GM23338 (cell line): ENCODE results near the gene ZFYVE28. TPM values are rescaled to one million over a fixed set of nuclear protein-coding genes. Genes with fewer than 3 reads are reported as not detected.

Experiments
- ATAC-seq: fragments of 200-7000 bp; cut with Tn5 transposase; 3 replicates; pipeline ENCODE4 v1.9.1; 2020
- DNase-seq: peaks from one replicate; pipeline ENCODE4 v3.0.0-alpha.2; 2015; ENCODE audit warnings: low spot score
- H2AFZ ChIP-seq: fragments of 200-600 bp; sonication (generic); 2 replicates; pipeline ENCODE4 v1.8.0; 2016; ENCODE audit warnings: antibody characterized with exemption, mild to moderate bottlenecking, moderate library complexity
- H3F3A ChIP-seq: fragments of 200-600 bp; sonication (generic); replicated peaks from 2 replicates; pipeline ENCODE4 v1.8.0; 2017; ENCODE audit warnings: antibody characterized with exemption, mixed run types, low read depth
- H3K27ac ChIP-seq: fragments of 200-600 bp; sonication (generic); 2 replicates; pipeline ENCODE4 v1.6.1; 2016; ENCODE audit warnings: low read depth
- H3K27me3 ChIP-seq: fragments of 200-600 bp; sonication (generic); 2 replicates; pipeline ENCODE4 v1.8.0; 2016; ENCODE audit warnings: mild to moderate bottlenecking, mixed run types, moderate library complexity; ENCODE audit not compliant: insufficient read depth
- H3K36me3 ChIP-seq: fragments of 200-600 bp; sonication (generic); 2 replicates; pipeline ENCODE4 v1.8.0; 2016; ENCODE audit warnings: mild to moderate bottlenecking; ENCODE audit not compliant: insufficient read depth
- H3K4me1 ChIP-seq: fragments of 200-600 bp; sonication (generic); 2 replicates; pipeline ENCODE4 v1.8.0; 2016; ENCODE audit warnings: mild to moderate bottlenecking, moderate library complexity; ENCODE audit not compliant: insufficient read depth
- H3K4me2 ChIP-seq: fragments of 200-600 bp; sonication (generic); 2 replicates; pipeline ENCODE4 v1.7.1; 2017; ENCODE audit warnings: mixed run types
- H3K4me3 ChIP-seq: fragments of 200-600 bp; sonication (generic); 2 replicates; pipeline ENCODE4 v1.6.1; 2016; ENCODE audit warnings: mixed run types
- H3K79me2 ChIP-seq: fragments of 200-600 bp; sonication (generic); replicated peaks from 2 replicates; pipeline ENCODE4 v1.8.0; 2017; ENCODE audit warnings: mild to moderate bottlenecking; ENCODE audit not compliant: insufficient read depth
- H3K9me2 ChIP-seq: fragments of 200-600 bp; sonication (generic); 2 replicates; pipeline ENCODE4 v1.8.0; 2017; ENCODE audit not compliant: insufficient read depth
- H4K20me1 ChIP-seq: fragments of 200-600 bp; sonication (generic); replicated peaks from 2 replicates; pipeline ENCODE4 v1.8.0; 2017; ENCODE audit warnings: mild to moderate bottlenecking; ENCODE audit not compliant: insufficient read depth
- H3K27ac Mint-ChIP-seq: 2 replicates; pipeline ENCODE4 v1.8.0; 2020; ENCODE audit warnings: inconsistent platforms, mild to moderate bottlenecking, moderate library complexity, mixed read lengths
- H3K27me3 Mint-ChIP-seq: 3 replicates; pipeline ENCODE4 v1.8.0; 2022; ENCODE audit warnings: low read depth, mild to moderate bottlenecking, moderate library complexity, mixed read lengths, inconsistent platforms; ENCODE audit not compliant: insufficient read depth, poor library complexity
- H3K36me3 Mint-ChIP-seq: 3 replicates; pipeline ENCODE4 v1.8.0; 2021; ENCODE audit warnings: low read depth, mild to moderate bottlenecking, inconsistent platforms, moderate library complexity, mixed read lengths
- H3K4me1 Mint-ChIP-seq: 3 replicates; pipeline ENCODE4 v1.8.0; 2020; ENCODE audit warnings: mild to moderate bottlenecking, inconsistent platforms, mixed read lengths
- H3K4me3 Mint-ChIP-seq: 3 replicates; pipeline ENCODE4 v1.8.0; 2021; ENCODE audit warnings: moderate library complexity, mild to moderate bottlenecking, inconsistent platforms, mixed read lengths
- H3K9me3 Mint-ChIP-seq: 3 replicates; pipeline ENCODE4 v1.8.0; 2020; ENCODE audit warnings: moderate library complexity, mild to moderate bottlenecking, inconsistent platforms, mixed read lengths
- CREB1 ChIP-seq: fragments of 250-450 bp; sonication (Bioruptor Pico); IDR thresholded peaks from 2 replicates; pipeline ENCODE4 v1.5.0; 2020; ENCODE audit warnings: low read depth, mild to moderate bottlenecking, moderate library complexity
- ETS1 ChIP-seq: IDR thresholded peaks from 2 replicates; pipeline ENCODE4 v1.6.1; 2016; ENCODE audit warnings: antibody characterized with exemption
- EZH2 ChIP-seq: fragments of 200-600 bp; sonication (generic); IDR thresholded peaks from one replicate; pipeline ENCODE4 v1.8.0; 2017; ENCODE audit warnings: antibody characterized with exemption, mild to moderate bottlenecking, low read depth; ENCODE audit not compliant: unreplicated experiment
- NANOG ChIP-seq: IDR thresholded peaks from 2 replicates; pipeline ENCODE4 v1.6.1; 2016; ENCODE audit warnings: antibody characterized with exemption, borderline replicate concordance
- STAT1 ChIP-seq: IDR thresholded peaks from one replicate; pipeline ENCODE4 v1.6.1; 2016; ENCODE audit warnings: antibody characterized with exemption; ENCODE audit not compliant: unreplicated experiment
- ZNF331 ChIP-seq: fragments of 250-450 bp; sonication (Bioruptor Pico); IDR thresholded peaks from 2 replicates; pipeline ENCODE4 v1.5.0; 2020; ENCODE audit warnings: low read depth, mild to moderate bottlenecking, moderate library complexity
- polyA plus RNA-seq: library from polyadenylated mRNA; unstranded; fragments of >200 nt; fragmentation: Nextera tagmentation; extraction: Ambion mirVana; gene quantifications from 2 replicates; pipeline ENCODE4 v1.2.1, GENCODE V29; 2016
- total RNA-seq: library from RNA; depleted of rRNA; stranded (reverse); fragments of >200 nt; shearing (Covaris generic); gene quantifications from 2 replicates; pipeline ENCODE4 v1.2.3, GENCODE V29; 2014
- TF ChIP-seq, protein P1 (sequence below), 2 experiments: fragments of 200-600 bp in 1 of 2; sonication (generic) in 1 of 2; conservative IDR thresholded peaks; 2 replicates each; pipeline versions ENCODE4 v1.5.1 to v1.6.1; 2016 to 2017; ENCODE audit warnings: antibody characterized with exemption in 2 of 2, low read depth in 2 of 2, mild to moderate bottlenecking in 2 of 2, moderate library complexity in 1 of 2
- TF ChIP-seq, protein P2 (sequence below): IDR thresholded peaks from one replicate; pipeline ENCODE4 v1.6.1; 2018; ENCODE audit warnings: antibody characterized with exemption; ENCODE audit not compliant: unreplicated experiment

ZFYVE28 gene
- total and polyA plus RNA-seq, 2 experiments from 2014 or later, result 2.6 to 4.6 TPM

DNA sequence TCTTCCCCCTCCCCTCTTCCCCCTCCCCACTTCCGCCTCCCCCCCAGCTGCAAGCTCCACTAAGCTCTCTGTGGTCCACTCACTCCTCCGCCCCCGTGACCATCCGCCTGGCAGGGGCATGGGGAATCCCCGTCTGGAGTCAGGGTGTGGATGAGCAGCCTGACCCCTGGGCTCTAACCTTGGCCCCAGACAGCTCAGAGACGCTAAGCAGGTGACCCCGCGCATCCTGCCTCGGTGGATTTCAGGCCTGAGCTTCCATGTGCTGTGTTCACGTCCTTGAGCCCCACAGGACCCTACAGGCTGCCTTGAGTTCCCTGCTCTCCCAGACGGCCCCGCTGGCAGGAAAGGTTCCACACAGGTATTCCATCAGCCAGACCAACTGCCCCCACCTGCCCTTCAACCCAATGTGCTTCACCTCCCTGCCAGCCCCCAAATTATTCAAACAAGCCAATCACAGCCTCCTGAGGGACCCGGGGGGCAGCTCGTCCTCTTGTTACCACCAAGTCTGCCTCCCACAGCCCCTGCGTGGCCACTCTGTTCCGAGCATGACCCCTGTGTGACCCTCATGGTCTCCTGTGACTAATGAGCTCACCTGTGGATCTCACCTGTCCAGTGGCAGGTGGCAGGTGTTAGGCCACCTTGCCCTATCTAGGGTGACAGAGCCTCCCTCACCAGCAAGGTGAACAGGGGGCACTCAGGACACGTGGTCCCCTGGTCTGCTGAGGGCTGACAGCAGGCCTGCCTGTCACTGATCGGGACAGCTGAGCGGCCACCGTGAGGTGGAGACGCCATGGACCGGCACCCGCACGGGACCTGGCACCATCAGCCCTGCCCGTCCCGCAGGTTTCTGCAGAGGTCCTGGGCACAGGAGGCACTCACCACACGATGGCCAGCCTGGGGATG, 83.4 kb downstream of the ZFYVE28 start:
- peaks cover 13% of the 10 kb centered on the region for H3K4me1 Mint-ChIP-seq
- no peak overlapping the region for H3K27ac ChIP-seq
- no peak overlapping the region for H3K4me3 Mint-ChIP-seq
- TF ChIP-seq STAT1, result no peak
- TF ChIP-seq, protein P1, sequence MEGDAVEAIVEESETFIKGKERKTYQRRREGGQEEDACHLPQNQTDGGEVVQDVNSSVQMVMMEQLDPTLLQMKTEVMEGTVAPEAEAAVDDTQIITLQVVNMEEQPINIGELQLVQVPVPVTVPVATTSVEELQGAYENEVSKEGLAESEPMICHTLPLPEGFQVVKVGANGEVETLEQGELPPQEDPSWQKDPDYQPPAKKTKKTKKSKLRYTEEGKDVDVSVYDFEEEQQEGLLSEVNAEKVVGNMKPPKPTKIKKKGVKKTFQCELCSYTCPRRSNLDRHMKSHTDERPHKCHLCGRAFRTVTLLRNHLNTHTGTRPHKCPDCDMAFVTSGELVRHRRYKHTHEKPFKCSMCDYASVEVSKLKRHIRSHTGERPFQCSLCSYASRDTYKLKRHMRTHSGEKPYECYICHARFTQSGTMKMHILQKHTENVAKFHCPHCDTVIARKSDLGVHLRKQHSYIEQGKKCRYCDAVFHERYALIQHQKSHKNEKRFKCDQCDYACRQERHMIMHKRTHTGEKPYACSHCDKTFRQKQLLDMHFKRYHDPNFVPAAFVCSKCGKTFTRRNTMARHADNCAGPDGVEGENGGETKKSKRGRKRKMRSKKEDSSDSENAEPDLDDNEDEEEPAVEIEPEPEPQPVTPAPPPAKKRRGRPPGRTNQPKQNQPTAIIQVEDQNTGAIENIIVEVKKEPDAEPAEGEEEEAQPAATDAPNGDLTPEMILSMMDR (conservative IDR thresholded peaks at IDR 0.05; ENCODE audit: low read depth in 2 of 2), result no peak
- H3K36me3 ChIP-seq, result no peaks in the 10 kb centered on the region
- no peaks in the 10 kb centered on the region; the same call in 2 of the 3 replicates for H3K36me3 Mint-ChIP-seq
- no peaks in the 10 kb centered on the region for H3K27me3 ChIP-seq
- no peaks in the 10 kb centered on the region for H4K20me1 ChIP-seq
- no peak for ATAC-seq
- H3F3A ChIP-seq, result no peaks in the 10 kb centered on the region
- H3K4me3 ChIP-seq, result no peak overlapping the region
- DNase-seq, result no peak
- H3K9me3 Mint-ChIP-seq, result no peaks in the 10 kb centered on the region; the same call in 2 of the 3 replicates
- H3K4me2 ChIP-seq, result no peak overlapping the region
- peaks cover 13% of the 10 kb centered on the region for H3K27me3 Mint-ChIP-seq
- no peaks in the 10 kb centered on the region for H3K79me2 ChIP-seq
- no peaks in the 10 kb centered on the region for H3K4me1 ChIP-seq
- no peak overlapping the region for H3K27ac Mint-ChIP-seq
- no peak overlapping the region for H2AFZ ChIP-seq
- no peaks in the 10 kb centered on the region for H3K9me2 ChIP-seq

DNA sequence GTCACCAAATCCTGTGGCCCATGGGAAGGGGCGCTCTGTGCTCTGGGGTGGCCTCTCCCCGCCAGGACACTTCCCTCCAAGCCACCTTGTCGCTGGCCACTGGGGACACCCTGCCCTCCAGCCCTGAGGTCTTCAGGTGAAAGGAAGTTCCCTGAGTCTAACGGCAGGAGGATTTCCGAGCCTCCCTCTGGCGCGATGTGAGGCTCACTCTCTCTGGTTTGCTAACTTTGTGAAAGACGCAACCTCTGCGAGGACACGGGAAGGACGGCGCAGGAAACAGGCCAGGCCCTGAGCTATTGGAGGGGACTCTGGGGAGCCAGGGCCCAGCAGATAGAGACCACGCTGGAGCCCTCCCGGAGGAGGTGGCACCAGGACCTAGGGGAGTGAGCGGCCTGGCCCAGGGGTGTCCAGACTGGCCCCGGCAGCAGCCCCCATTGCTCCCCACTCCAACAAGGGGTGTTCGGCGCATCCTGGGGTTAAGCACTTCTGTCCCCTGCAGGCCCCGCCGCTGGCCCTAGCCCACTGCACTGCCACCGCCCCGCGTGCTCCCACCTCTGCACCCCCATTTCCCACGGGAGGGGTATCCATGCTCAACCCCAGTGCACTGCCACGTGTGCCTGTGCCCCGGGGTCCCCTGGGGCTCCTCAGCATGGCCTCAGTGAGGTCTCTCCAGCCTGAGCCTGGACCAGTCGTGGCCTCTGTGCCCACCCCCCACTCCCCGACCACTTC, 84.4 kb downstream of the ZFYVE28 start:
- Mint-ChIP-seq H3K4me1 (peaks cover 9% of the 10 kb centered on the region), H3K4me3 (no peak overlapping the region), H3K27ac (no peak overlapping the region), H3K36me3 (no peaks in the 10 kb centered on the region; the same call in 2 of the 3 replicates), H3K9me3 (no peaks in the 10 kb centered on the region; the same call in 2 of the 3 replicates), H3K27me3 (peaks cover 16% of the 10 kb centered on the region)
- H3F3A ChIP-seq, result no peaks in the 10 kb centered on the region
- H3K27me3 ChIP-seq, result no peaks in the 10 kb centered on the region
- H2AFZ ChIP-seq, result no peak overlapping the region
- H3K4me2 ChIP-seq, result no peak overlapping the region
- no peaks in the 10 kb centered on the region for H3K79me2 ChIP-seq
- DNase-seq, result no peak
- peak; percentile 11; the same call in 1 of the 3 replicates for ATAC-seq
- no peak overlapping the region for H3K4me3 ChIP-seq
- no peaks in the 10 kb centered on the region for H3K4me1 ChIP-seq
- TF ChIP-seq EZH2, result no peak
- H4K20me1 ChIP-seq, result no peaks in the 10 kb centered on the region
- H3K9me2 ChIP-seq, result no peaks in the 10 kb centered on the region
- H3K36me3 ChIP-seq, result no peaks in the 10 kb centered on the region
- H3K27ac ChIP-seq, result no peak overlapping the region

DNA sequence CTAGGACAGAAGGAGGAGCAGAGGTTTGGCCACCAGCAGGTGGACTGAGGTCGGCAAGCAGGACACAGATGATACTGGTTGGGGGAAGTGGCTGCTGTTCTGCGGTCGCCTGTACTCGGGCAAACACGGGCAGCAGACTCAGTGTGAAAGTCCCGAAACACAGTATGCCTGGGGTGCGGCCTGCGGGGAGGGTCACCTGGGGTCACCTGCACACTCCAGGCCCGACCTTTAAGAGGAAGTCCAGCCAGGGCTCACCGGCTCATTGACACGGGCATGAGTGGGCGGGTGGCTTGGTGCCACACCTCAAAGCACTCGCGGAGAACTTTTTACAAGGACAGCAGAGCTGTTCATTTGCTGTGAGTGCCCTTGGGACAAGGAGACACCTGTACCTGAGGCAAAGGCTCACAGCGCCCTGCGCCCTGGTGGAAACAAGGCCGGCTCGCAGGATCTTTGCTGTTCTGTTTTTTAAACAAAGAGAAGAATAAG, 85.0 kb downstream of the ZFYVE28 start:
- ATAC-seq, result peak; percentile 20
- H3K4me3 Mint-ChIP-seq, result no peak overlapping the region
- H3K4me2 ChIP-seq, result no peak overlapping the region

More for the DNA sequence above, 85.0 kb downstream of the ZFYVE28 start:
- no peak overlapping the region for H2AFZ ChIP-seq
- no peaks in the 10 kb centered on the region; the same call in 2 of the 3 replicates for H3K9me3 Mint-ChIP-seq
- no peak overlapping the region for H3K4me3 ChIP-seq
- TF ChIP-seq STAT1 (no peak), ETS1 (no peak), CREB1 (CRISPR knock-in tag) (no peak), NANOG (no peak), EZH2 (no peak), ZNF331 (CRISPR knock-in tag) (no peak)
- TF ChIP-seq, protein P2, sequence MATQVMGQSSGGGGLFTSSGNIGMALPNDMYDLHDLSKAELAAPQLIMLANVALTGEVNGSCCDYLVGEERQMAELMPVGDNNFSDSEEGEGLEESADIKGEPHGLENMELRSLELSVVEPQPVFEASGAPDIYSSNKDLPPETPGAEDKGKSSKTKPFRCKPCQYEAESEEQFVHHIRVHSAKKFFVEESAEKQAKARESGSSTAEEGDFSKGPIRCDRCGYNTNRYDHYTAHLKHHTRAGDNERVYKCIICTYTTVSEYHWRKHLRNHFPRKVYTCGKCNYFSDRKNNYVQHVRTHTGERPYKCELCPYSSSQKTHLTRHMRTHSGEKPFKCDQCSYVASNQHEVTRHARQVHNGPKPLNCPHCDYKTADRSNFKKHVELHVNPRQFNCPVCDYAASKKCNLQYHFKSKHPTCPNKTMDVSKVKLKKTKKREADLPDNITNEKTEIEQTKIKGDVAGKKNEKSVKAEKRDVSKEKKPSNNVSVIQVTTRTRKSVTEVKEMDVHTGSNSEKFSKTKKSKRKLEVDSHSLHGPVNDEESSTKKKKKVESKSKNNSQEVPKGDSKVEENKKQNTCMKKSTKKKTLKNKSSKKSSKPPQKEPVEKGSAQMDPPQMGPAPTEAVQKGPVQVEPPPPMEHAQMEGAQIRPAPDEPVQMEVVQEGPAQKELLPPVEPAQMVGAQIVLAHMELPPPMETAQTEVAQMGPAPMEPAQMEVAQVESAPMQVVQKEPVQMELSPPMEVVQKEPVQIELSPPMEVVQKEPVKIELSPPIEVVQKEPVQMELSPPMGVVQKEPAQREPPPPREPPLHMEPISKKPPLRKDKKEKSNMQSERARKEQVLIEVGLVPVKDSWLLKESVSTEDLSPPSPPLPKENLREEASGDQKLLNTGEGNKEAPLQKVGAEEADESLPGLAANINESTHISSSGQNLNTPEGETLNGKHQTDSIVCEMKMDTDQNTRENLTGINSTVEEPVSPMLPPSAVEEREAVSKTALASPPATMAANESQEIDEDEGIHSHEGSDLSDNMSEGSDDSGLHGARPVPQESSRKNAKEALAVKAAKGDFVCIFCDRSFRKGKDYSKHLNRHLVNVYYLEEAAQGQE, result no peak
- no peaks in the 10 kb centered on the region for H3K9me2 ChIP-seq
- H4K20me1 ChIP-seq, result no peaks in the 10 kb centered on the region
- H3K4me1 Mint-ChIP-seq, result peaks cover 8% of the 10 kb centered on the region; the same call in 2 of the 3 replicates
- no peak overlapping the region for H3K27ac ChIP-seq
- no peaks in the 10 kb centered on the region for H3K4me1 ChIP-seq
- peaks cover 16% of the 10 kb centered on the region for H3K27me3 Mint-ChIP-seq
- no peaks in the 10 kb centered on the region for H3K36me3 ChIP-seq
- DNase-seq, result no peak
- H3K27ac Mint-ChIP-seq, result no peak overlapping the region
- no peaks in the 10 kb centered on the region; the same call in 2 of the 3 replicates for H3K36me3 Mint-ChIP-seq
- no peaks in the 10 kb centered on the region for H3F3A ChIP-seq
- no peaks in the 10 kb centered on the region for H3K79me2 ChIP-seq
- H3K27me3 ChIP-seq, result no peaks in the 10 kb centered on the region
